GF-D8 (cell line): Measurements from ENCODE around the gene PFKL.

Experiments
- DNase-seq: peaks from one replicate; lab custom pipeline; 2025; lab: John Stamatoyannopoulos, UW

Gene PFKL

DNA sequence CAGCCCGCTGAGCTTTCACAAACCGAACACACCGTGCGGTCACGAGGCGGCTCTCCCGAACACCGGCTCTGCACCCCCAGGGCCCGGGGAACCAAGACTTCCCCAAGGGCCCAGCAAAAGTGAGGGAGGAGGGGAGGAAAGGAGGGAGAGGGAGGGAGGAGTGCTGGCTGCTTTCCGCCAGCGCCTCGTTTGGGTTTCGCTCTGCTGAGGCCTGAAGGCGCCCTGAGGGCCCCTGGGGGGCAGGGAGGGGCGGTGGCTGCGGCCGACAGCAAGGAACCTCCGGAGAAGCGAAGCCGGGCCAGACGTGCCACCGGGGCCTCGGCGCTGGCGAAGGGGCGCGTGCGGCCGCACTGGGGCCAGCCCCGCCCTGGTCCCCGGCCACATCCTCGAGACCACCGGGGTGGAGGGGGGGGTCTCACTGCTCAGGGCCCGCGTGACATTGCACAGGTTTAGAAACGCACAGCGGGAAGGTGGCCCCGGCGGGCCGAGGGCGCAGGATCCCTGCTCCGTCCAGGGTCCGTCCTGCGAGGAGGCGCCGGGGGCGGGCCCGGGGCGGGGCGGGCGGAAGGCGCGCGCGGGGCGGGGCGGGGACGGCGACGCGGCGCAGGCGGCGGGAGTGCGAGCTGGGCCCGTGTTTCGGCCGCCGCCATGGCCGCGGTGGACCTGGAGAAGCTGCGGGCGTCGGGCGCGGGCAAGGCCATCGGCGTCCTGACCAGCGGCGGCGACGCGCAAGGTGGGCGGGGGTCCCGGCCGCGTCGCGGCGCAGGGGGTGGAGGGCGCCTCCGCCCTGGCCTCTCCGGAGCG, at the start of gene PFKL:
Gene PFKL (plus strand): TSS at position 596 of the 804 bp plus-strand sequence. CDS start 53 bp downstream, at position 649.
- peak; percentile 90 for DNase-seq

DNA sequence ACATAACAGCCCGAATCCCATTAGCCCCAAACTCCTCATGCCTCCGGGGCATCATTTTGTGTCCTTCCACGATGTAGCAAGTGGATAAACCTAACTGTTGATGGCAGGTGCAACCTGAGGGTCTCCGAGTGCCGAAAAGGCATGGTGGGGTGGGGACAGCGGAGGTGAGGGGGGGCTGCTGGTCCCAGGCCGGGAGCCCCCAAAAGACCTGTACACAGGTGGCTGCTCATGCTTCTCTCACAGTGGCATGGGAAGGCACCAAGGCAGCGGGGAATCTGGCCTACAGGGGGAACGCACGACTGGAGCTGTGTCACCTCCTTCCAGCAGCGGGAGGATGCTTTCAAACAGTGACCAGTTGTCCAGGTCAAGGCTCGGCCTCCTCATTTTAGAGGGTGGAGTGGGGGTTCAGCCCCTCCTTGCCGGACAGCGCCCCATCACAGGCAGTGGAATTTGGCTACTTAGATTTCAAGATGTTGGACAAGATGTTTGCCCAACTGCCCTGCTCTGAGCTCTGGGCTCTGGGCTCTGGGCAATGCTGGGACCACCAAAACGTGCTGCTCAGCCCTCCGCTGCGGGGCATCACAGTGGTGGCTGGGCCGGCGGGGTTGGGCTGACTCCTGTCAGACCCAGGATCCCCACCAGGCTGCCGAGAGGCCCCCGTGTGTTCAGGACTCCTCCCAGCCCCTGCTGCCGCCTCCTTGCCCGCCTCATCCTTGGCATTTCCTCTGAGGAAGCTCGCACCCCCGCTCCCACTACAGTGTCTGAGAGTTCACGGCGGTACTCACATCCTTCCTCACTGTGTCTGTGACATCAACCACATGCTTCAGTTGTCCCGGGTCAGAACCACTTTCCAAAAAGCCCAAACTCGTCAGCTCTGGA, 45.8 kb upstream of the PFKL start:
- DNase-seq = no peak

- no peak for DNase-seq
Measured at GRCh38 chr21:44255511-44255981, 44.3 kb upstream of the PFKL start.

DNA sequence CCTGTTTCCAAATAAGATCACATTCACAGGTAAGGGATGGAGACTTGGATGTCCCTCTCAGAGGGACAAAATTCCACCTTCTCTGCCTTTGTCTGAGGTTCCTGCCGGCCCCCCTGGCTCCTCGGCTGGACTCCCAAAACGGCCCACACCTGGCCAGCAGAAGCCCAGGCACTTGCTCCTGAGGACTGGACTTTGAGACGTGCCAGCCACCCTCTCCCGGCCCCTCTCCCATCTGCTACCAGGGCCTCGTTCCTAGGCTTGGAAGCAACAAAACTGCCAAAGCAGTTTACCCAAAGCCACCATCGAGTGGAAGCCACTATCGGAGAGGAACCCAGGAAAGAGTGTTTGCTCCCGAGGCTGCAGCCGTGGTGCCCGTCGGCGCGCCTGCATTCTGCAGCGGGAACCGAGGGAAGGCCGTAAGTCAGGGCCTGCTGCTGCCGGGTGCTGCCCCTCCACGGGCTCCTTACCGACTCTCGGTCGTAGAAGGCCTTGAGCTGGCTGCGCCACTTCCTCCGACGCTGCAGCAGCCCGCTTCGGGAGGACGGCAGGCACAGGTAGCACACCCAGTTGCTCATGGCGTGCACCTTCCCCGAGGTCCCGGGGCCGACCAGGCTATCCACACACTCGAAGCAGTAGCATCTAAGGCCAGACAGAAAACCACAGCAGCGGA, 41.7 kb upstream of the PFKL start:
- DNase-seq = no peak

DNA sequence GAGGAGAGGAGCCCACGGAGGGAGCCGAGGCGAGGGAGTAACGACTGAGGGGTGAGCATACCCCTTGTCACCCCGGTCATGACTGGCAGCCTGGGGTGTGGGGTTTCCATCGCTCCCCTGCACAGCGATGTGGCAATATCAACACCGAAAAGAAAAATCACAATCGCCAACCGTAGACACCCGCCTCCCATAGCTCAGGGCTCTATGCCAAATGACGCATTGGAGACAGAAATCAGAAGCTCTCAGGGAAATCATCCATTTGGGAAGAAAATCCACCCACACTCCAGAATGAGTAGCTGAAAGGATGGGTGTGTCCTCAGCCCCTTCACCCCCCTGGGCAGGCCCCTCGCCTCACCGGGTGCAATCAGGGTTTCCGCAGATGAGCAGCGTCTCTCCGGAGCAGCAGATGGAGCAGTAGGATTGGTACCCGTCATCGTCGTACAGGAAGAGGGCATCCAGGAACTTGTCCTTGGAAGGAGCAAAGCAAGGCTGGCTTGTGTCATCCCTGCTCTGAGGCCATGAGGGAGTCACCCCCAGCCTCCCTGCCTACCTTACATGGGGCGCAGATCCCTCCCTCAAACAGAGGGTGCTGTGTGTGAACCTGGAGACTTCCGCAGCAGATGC, 40.7 kb upstream of the PFKL start:
- no peak for DNase-seq

DNA sequence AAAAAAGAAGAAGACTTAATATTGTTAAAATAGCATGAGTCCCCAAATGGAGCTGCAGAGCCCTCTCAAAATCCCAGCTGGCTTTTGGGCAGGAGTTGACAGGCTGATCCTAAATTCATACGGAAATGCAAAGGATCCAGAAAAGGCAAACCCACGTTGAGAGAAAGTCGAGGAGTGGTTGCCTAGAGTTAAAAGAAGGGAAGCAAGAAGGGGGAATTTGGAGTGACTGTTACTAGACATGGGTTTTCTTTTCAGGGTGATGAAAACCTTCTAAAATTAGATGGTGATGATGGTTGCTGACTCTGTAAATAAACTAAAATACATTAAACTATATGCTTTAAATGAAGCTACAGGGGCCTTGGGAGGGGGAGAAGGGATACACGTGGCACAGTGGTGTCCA, 39.8 kb upstream of the PFKL start:
- DNase-seq = no peak

- no peak for DNase-seq
Measured at GRCh38 chr21:44260791-44261631, 38.8 kb upstream of the PFKL start.

- DNase-seq = no peak
Measured at GRCh38 chr21:44261675-44262295, 38.1 kb upstream of the PFKL start, which contains the start of gene DNMT3L. DNMT3L (minus strand) TSS chr21:44261897; CDS start chr21:44261259, 638 bp downstream.

DNA sequence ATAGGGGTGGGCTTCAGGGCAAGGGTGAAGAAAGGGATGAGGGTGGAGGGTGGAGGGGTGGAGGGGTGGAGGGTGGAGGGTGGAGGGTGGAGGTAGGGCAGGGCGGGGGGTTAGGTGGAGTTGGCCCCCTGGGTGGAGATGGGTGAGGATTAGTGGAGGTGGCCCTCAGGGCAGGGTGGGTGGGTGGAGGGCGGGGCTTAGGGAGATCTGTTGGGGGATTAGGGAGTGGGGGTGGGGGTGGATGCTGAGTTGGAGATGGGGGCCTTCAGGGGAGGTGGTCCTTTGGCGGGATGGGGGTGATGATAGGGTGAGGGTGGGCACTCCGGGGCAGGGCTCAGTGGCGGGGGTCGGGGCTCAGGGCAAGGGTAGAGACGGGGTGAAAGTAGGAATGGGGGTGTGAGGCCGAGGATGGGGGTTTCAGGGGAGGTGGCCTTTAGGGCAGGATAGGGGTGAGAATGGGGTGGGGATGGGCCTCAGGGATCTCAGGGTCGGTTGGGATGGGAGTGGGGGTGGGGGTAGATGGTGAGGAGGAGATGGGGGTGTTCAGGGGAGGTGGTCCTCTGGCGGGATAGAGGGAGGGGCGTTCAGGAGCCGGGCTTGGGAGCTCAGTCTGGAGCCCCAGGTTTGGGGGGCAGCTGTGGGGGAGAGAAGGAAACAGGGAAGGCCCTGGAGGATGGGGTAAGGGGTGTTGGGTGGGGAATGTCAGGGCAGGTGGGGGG, 37.4 kb upstream of the PFKL start:
- DNase-seq = no peak

- DNase-seq = no peak
Measured at GRCh38 chr21:44263221-44263760, 36.6 kb upstream of the PFKL start.

- DNase-seq = no peak
Measured at GRCh38 chr21:44263768-44264167, 36.1 kb upstream of the PFKL start.

- DNase-seq = no peak
Measured at GRCh38 chr21:44265734-44266270, 34.1 kb upstream of the PFKL start.

GRCh38 chr21:44267655-44268142, 32.2 kb upstream of the PFKL start:
- no peak for DNase-seq

GRCh38 chr21:44269090-44269489, 30.8 kb upstream of the PFKL start:
- DNase-seq = no peak

DNA sequence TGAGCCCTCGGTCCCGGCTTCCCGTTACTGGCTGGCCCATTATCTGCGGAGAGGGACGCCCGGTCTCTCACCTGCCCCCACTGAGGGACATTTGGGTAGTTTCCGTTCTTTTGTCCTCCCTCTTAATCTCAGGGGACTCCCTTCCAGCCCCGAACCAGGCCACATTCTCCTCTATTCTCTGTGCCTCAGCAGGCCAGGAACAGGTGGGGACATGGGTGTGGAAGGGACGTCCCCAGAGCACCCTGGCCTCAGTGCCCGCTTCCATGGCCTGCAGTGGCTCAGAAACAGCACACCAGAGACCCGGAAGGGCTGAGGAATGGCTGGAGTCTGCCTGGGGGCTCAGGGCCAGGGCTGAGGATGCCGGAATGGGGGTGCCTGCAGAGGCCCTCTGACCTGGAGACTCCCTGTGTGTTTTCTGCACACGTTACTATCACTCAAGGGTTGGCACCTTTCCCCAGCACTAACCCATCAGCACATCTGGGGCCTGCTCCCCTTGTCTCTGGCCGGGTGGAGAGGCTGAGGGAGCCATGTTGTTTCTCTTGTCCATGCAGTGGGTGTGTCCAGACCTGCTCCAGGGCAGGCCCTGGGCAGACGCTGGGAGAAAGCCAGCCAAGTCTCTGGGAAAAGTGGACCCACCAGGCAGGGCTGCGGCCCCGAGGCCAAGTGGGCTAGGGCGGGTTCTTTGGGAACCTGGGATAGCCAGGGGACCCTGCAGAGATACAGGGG, 28.1 kb upstream of the PFKL start:
- no peak for DNase-seq

DNA sequence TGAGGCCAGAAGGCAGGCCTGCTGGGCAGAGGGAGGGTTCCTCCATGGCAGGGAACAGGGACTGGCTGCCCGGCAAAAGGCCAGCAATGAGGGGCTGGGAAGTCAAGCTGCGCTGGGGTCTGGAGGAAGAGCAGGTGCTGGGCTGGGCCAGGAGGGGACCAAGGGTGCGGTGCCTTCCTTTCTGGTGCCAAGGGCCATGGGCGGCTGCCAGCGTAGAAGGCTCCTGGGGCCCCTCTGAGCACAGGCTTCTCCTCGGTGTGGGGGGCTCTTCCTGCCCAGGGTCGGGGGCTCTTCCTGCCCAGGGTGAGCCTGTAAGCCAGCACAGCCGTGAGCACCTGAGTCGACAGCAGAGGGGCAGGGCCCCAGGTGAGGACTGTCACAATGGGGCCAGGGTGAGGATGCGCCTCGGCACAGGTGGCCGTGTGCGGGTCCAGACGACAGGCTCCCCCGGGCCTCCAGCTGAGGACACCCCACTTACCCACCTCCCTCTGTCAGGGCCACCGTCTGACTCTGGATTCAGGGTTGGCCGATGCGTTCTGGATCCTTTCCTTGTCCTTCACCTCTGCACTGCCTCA, 27.5 kb upstream of the PFKL start:
- DNase-seq = no peak

GRCh38 chr21:44273046-44273445, 26.8 kb upstream of the PFKL start:
- DNase-seq = no peak

DNA sequence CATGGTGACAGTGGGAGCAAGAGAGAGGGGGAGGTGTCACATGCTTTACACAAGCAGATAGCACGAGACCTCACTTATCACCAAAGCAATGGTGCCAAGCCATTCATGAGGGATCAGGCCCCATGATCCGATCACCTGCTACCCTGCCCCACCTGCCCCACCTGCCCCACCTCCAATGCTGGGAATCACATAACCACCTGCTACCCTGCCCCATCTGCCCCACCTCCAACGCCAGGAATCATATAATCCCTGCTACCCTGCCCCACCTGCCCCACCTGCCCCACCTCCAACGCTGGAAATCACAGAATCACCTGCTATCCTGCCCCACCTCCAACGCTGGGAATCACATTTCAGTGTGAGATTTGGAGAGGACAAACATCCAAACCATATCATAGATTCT, 24.8 kb upstream of the PFKL start:
- no peak for DNase-seq
